Measurements from ENCODE around the gene DOCK7. TPM values are rescaled to one million over a fixed set of nuclear protein-coding genes. Genes with fewer than 3 reads are reported as not detected.

The DOCK7 gene
- total and polyA plus RNA-seq, 10 donors, result 3.3 to 48.3 (median 30.3) TPM

GRCh38 chr1:62673629-62674028 is 14.6 kb downstream of the DOCK7 start:
- Histone ChIP-seq H3K9me3 (no peaks in the 10 kb centered on the region), H3K27ac (no peak overlapping the region), H3K27me3 (replicated peaks in 1 of 7) (no peaks in the 10 kb centered on the region), H3K4me3 (no peak overlapping the region), H3K4me1 (peaks cover 0 to 8% (median 2%) of the 10 kb centered on the region in 6 donors), H3K36me3 (no peaks in the 10 kb centered on the region)
- no peak for TF ChIP-seq CTCF (IDR thresholded peaks at IDR 0.05 in 8 of 11, conservative IDR thresholded peaks at IDR 0.05 in 3 of 11)
- no peak for TF ChIP-seq POLR2A (IDR thresholded peaks at IDR 0.05)
- TF ChIP-seq POLR2AphosphoS5 (IDR thresholded peaks at IDR 0.05), result no peak
- intact Hi-C loops (cut with DNase I; ENCODE audit: low total_unique reads), result no loop called here
- 81 to 89% (median 88%) methylated on average over 1 of the region's 1 CpG for WGBS, 5 donors
- no peak for DNase-seq

- Histone ChIP-seq H3K9me3 (no peaks in the 10 kb centered on the region), H3K4me3 (no peak overlapping the region), H3K4me1 (peaks cover 0 to 8% (median 2%) of the 10 kb centered on the region in 6 donors), H3K27me3 (replicated peaks in 1 of 7) (no peaks in the 10 kb centered on the region), H3K27ac (no peak overlapping the region), H3K36me3 (no peaks in the 10 kb centered on the region)
- no peak for DNase-seq
- WGBS, 5 donors, result 69 to 81% (median 74%) methylated on average over 1 of the region's 1 CpG
- intact Hi-C loops (cut with DNase I; ENCODE audit: low total_unique reads), result no loop called here
- TF ChIP-seq POLR2A (IDR thresholded peaks at IDR 0.05) (no peak), POLR2AphosphoS5 (IDR thresholded peaks at IDR 0.05) (no peak), CTCF (IDR thresholded peaks at IDR 0.05 in 8 of 11, conservative IDR thresholded peaks at IDR 0.05 in 3 of 11) (no peak)
Measured at GRCh38 chr1:62672029-62672428, 16.2 kb downstream of the DOCK7 start.

- DNase-seq, result no peak
- intact Hi-C loops (cut with DNase I; ENCODE audit: low total_unique reads), result no loop called here
- no peak overlapping the region for H3K4me3 ChIP-seq
- peaks cover 0 to 4% (median 0%) of the 10 kb centered on the region in 6 donors for H3K4me1 ChIP-seq
- H3K36me3 ChIP-seq, result peaks cover 0 to 17% (median 0%) of the 10 kb centered on the region in 6 donors
- TF ChIP-seq POLR2A (IDR thresholded peaks at IDR 0.05) (no peak), POLR2AphosphoS5 (IDR thresholded peaks at IDR 0.05) (no peak), CTCF (IDR thresholded peaks at IDR 0.05 in 8 of 11, conservative IDR thresholded peaks at IDR 0.05 in 3 of 11) (no peak)
- WGBS, 5 donors, result 88 to 97% (median 93%) methylated on average over 1 of the region's 1 CpG
- no peaks in the 10 kb centered on the region for H3K9me3 ChIP-seq
- no peak overlapping the region for H3K27ac ChIP-seq
- H3K27me3 ChIP-seq (replicated peaks in 1 of 7), result no peaks in the 10 kb centered on the region
Measured at GRCh38 chr1:62654744-62655143, 33.4 kb downstream of the DOCK7 start.

- Histone ChIP-seq H3K9me3 (no peaks in the 10 kb centered on the region), H3K27ac (no peak overlapping the region), H3K4me3 (no peak overlapping the region), H3K27me3 (replicated peaks in 1 of 7) (no peaks in the 10 kb centered on the region), H3K36me3 (peaks cover 0 to 24% (median under 1%) of the 10 kb centered on the region in 6 donors), H3K4me1 (peaks cover 0 to 4% (median 0%) of the 10 kb centered on the region in 6 donors)
- DNase-seq, result no peak
- intact Hi-C loops (cut with DNase I; ENCODE audit: low total_unique reads), result no loop called here
- TF ChIP-seq POLR2A (IDR thresholded peaks at IDR 0.05) (no peak), CTCF (IDR thresholded peaks at IDR 0.05 in 8 of 11, conservative IDR thresholded peaks at IDR 0.05 in 3 of 11) (no peak), POLR2AphosphoS5 (IDR thresholded peaks at IDR 0.05) (no peak)
Measured at GRCh38 chr1:62652387-62652786, 35.8 kb downstream of the DOCK7 start.
